Liver (tissue), 3 donors: ENCODE measurements around the gene TOMM7.

Experiments
- CTCF ChIP-seq: fragments of 150-350 bp; IDR thresholded peaks from 2 replicates; pipeline ENCODE4 v1.5.1; 2017; ENCODE audit warnings: improper control_type of control experiment, low read depth, low read length; ENCODE audit not compliant: missing input control
- EGR1 ChIP-seq, 2 donors: IDR thresholded peaks; 2 replicates each; pipeline ENCODE4 v1.6.1; 2016 to 2018; ENCODE audit warnings: antibody characterized with exemption in 2 of 2, low read depth in 2 of 2
- FOXA1 ChIP-seq: IDR thresholded peaks from 2 replicates; pipeline ENCODE4 v1.6.1; 2016; ENCODE audit warnings: antibody characterized with exemption
- GABPA ChIP-seq, 2 donors: IDR thresholded peaks in 1 of 2; conservative IDR thresholded peaks in 1 of 2; 2 replicates each; pipeline ENCODE4 v1.6.1; 2016; ENCODE audit warnings: antibody characterized with exemption in 2 of 2, mild to moderate bottlenecking in 1 of 2, moderate library complexity in 1 of 2
- HNF4A ChIP-seq, 2 donors: conservative IDR thresholded peaks; 2 replicates each; pipeline ENCODE4 v1.6.1; 2016; ENCODE audit warnings: antibody characterized with exemption in 2 of 2, mild to moderate bottlenecking in 2 of 2
- REST ChIP-seq: IDR thresholded peaks from 2 replicates; pipeline ENCODE4 v1.6.1; 2016; ENCODE audit warnings: antibody characterized with exemption, mild to moderate bottlenecking
- RXRA ChIP-seq, 2 donors: IDR thresholded peaks; 2 replicates each; pipeline ENCODE4 v1.6.1; 2017 to 2018; ENCODE audit warnings: antibody characterized with exemption in 2 of 2, mild to moderate bottlenecking in 1 of 2
- TAF1 ChIP-seq: conservative IDR thresholded peaks from 2 replicates; pipeline ENCODE4 v1.6.1; 2016; ENCODE audit warnings: antibody characterized with exemption, mild to moderate bottlenecking
- YY1 ChIP-seq: IDR thresholded peaks from 2 replicates; pipeline ENCODE4 v1.6.1; 2016; ENCODE audit warnings: antibody characterized with exemption, mild to moderate bottlenecking
- TF ChIP-seq, protein P1 (sequence below): IDR thresholded peaks from 2 replicates; pipeline ENCODE4 v1.6.1; 2016; ENCODE audit warnings: antibody characterized with exemption
- TF ChIP-seq, protein P2 (sequence below): IDR thresholded peaks from 2 replicates; pipeline ENCODE4 v1.6.1; 2016; ENCODE audit warnings: antibody characterized with exemption
- donor health status: healthy.
- donor health status: healthy.

GRCh38 chr7:22860337-22860736 is 37.7 kb upstream of the TOMM7 start:
- TF ChIP-seq YY1 (no peak), CTCF (no peak), HNF4A (conservative IDR thresholded peaks at IDR 0.05) (no peak), RXRA (IDR thresholded peaks at IDR 0.05) (no peak), TAF1 (no peak), FOXA1 (no peak), GABPA (IDR thresholded peaks at IDR 0.05 in 1 of 2, conservative IDR thresholded peaks at IDR 0.05 in 1 of 2) (no peak), EGR1 (IDR thresholded peaks at IDR 0.05; ENCODE audit: low read depth in 2 of 2) (no peak), REST (no peak)
- TF ChIP-seq, protein P1, sequence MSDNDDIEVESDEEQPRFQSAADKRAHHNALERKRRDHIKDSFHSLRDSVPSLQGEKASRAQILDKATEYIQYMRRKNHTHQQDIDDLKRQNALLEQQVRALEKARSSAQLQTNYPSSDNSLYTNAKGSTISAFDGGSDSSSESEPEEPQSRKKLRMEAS, result no peak
- TF ChIP-seq, protein P2, sequence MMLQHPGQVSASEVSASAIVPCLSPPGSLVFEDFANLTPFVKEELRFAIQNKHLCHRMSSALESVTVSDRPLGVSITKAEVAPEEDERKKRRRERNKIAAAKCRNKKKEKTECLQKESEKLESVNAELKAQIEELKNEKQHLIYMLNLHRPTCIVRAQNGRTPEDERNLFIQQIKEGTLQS, result no peak
